HepG2 (cell line): ENCODE results near the gene COL27A1. TPM values are rescaled to one million over a fixed set of nuclear protein-coding genes. Genes with fewer than 3 reads are reported as not detected.
A peak's percentile ranks its signal among the peaks of the same experiment; 100 is the strongest.

Experiments used
- CEBPZ ChIP-seq: IDR thresholded peaks from 2 replicates; pipeline ENCODE4 v1.6.1; 2012; ENCODE audit warnings: low read length, improper control_type of control experiment
- HDAC2 ChIP-seq: sonication (generic); formaldehyde crosslinking; IDR thresholded peaks from 2 replicates; pipeline ENCODE4 v1.4.0; 2020; ENCODE audit warnings: missing genetic modification reagents
- KAT2B ChIP-seq: fragments of 150-350 bp; IDR thresholded peaks from 2 replicates; pipeline ENCODE4 v1.6.1; 2014; ENCODE audit warnings: low read depth, low read length, borderline replicate concordance
- NRL ChIP-seq: sonication (generic); formaldehyde crosslinking; IDR thresholded peaks from 2 replicates; pipeline ENCODE4 v1.5.0; 2020; ENCODE audit warnings: missing genetic modification reagents, mild to moderate bottlenecking, moderate library complexity, borderline replicate concordance
- POGK ChIP-seq: sonication (generic); formaldehyde crosslinking; conservative IDR thresholded peaks from 2 replicates; pipeline ENCODE4 v1.8.0; 2022; ENCODE audit warnings: mild to moderate bottlenecking, moderate library complexity, missing genetic modification reagents
- RORA ChIP-seq: sonication (generic); formaldehyde crosslinking; IDR thresholded peaks from 2 replicates; pipeline ENCODE4 v1.5.0; 2020; ENCODE audit warnings: mild to moderate bottlenecking, missing genetic modification reagents, moderate library complexity
- SOX6 ChIP-seq, 2 experiments: fragments of 450-650 bp in 1 of 2; sonication (generic) in 1 of 2; formaldehyde crosslinking in 1 of 2; IDR thresholded peaks; 2 replicates each; pipeline versions ENCODE4 v1.4.0 to v1.6.1; 2017 to 2020; ENCODE audit warnings: antibody characterized with exemption in 1 of 2, mild to moderate bottlenecking in 1 of 2, missing genetic modification reagents in 1 of 2
- THAP11 ChIP-seq: IDR thresholded peaks from 2 replicates; pipeline ENCODE4 v1.6.1; 2016; ENCODE audit warnings: missing biosample characterization, missing genetic modification reagents
- USF2 ChIP-seq, 2 experiments: sonication (generic) in 1 of 2; formaldehyde crosslinking in 1 of 2; IDR thresholded peaks; 2 replicates each; pipeline versions ENCODE4 v1.5.1 to v1.6.1; 2011 to 2020; ENCODE audit warnings: borderline replicate concordance in 1 of 2, low read depth in 1 of 2, low read length in 1 of 2, mild to moderate bottlenecking in 1 of 2, missing genetic modification reagents in 1 of 2, moderate library complexity in 1 of 2
- ZBTB3 ChIP-seq: sonication (generic); formaldehyde crosslinking; IDR thresholded peaks from 2 replicates; pipeline ENCODE4 v1.4.0; 2020; ENCODE audit warnings: low read depth, mild to moderate bottlenecking, moderate library complexity, missing genetic modification reagents, borderline replicate concordance
- ZFP37 ChIP-seq: sonication (generic); formaldehyde crosslinking; IDR thresholded peaks from 2 replicates; pipeline ENCODE4 v1.4.0; 2020; ENCODE audit warnings: missing genetic modification reagents, borderline replicate concordance
- ZNF232 ChIP-seq: sonication (generic); formaldehyde crosslinking; IDR thresholded peaks from 2 replicates; pipeline ENCODE4 v1.4.0; 2020; ENCODE audit warnings: missing genetic modification reagents, borderline replicate concordance
- ZNF44 ChIP-seq: sonication (generic); formaldehyde crosslinking; IDR thresholded peaks from 2 replicates; pipeline ENCODE4 v1.5.1; 2020; ENCODE audit warnings: mild to moderate bottlenecking, missing genetic modification reagents
- ZNF607 ChIP-seq: sonication (generic); formaldehyde crosslinking; IDR thresholded peaks from 2 replicates; pipeline ENCODE4 v1.5.1; 2020; ENCODE audit warnings: missing genetic modification reagents, mild to moderate bottlenecking, borderline replicate concordance
- ZNF644 ChIP-seq: IDR thresholded peaks from 2 replicates; pipeline ENCODE4 v1.6.1; 2016; ENCODE audit warnings: low read depth
- ZNF703 ChIP-seq: sonication (generic); formaldehyde crosslinking; IDR thresholded peaks from 2 replicates; pipeline ENCODE4 v1.5.1; 2020; ENCODE audit warnings: missing genetic modification reagents, mild to moderate bottlenecking, moderate library complexity, borderline replicate concordance
- ZSCAN12 ChIP-seq: sonication (generic); formaldehyde crosslinking; IDR thresholded peaks from 2 replicates; pipeline ENCODE4 v1.9.0; 2021; ENCODE audit warnings: mild to moderate bottlenecking, missing genetic modification reagents
- ZSCAN9 ChIP-seq: IDR thresholded peaks from 2 replicates; pipeline ENCODE4 v1.6.1; 2016; ENCODE audit warnings: borderline replicate concordance
- polyA plus RNA-seq, 8 experiments: library from polyadenylated mRNA; depleted of rRNA in 3 of 8; stranded (reverse) in 7 of 8; unstranded in 1 of 8; fragments of >200 nt; fragmentation: Illumina TruSeq in 4 of 8; extraction: Trizol in 4 of 8; gene quantifications; 2 replicates each; pipeline versions ENCODE4 v1.2.1 to v1.2.3, GENCODE V29; 2011 to 2016; ENCODE audit warnings: low read depth in 4 of 8, missing spikeins in 1 of 8, mixed read lengths in 1 of 8; ENCODE audit not compliant: insufficient read depth in 1 of 8
- total RNA-seq, 5 experiments: library from RNA; depleted of rRNA; stranded (reverse); fragments of >200 nt; fragmentation: Illumina TruSeq; extraction: Trizol; gene quantifications; 2 replicates each; pipeline ENCODE4 v1.2.3, GENCODE V29; 2016; ENCODE audit warnings: low read depth in 1 of 5
- TF ChIP-seq, protein P1 (sequence below): sonication (generic); formaldehyde crosslinking; IDR thresholded peaks from 2 replicates; pipeline ENCODE4 v1.4.0; 2020; ENCODE audit warnings: low read depth, mild to moderate bottlenecking, missing genetic modification reagents

The COL27A1 gene
- total and polyA plus RNA-seq, 2 of the 13 experiments (the other 11 are each of a cell fraction or from before 2014, with no cell fraction given) = 71.3 to 89.1 TPM

DNA sequence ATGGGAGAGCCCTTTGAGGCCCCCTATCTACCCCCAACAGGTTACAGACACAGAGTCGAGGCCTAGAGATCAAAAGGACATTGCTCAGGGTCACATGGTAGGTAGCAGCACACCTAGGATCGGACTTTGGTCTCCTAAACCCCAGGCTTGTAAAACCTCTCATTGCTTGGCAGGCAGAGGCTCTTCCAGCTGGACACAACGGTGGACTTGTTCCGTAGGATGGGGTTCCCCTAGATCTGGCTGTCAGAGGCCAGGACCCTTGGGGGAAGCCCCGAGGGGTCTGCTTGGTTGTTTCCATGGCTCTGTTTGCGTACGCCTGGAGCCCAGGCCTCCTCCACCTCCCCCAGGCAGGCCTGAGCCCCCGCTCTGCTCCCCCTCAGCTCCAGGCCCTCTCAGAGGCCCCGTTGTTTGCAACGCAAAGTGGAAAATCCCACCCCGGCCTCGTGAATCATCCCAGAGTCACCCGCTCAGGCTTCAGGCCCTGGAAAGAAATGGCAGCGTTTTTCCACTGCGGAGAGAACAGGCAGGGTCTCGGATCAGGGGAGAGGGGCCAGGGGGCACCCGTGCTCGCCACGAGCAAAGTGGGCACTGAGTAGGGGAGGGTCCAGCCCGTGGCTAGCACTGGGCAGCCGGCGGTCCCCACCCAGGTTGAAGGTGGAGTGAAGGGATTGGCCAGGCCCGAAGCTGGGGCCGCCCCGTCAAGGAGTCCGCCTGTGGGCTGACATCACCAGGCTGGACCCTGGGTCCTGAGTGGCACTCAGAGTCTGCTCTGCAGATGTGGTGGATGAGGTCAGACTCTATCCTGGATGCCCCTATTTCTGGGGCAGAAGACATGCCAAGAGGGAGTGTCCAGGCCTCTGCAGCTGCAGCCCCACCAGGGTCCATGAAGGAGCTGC lies 19.8 kb downstream of the COL27A1 start (continued):
- TF ChIP-seq, protein P1, sequence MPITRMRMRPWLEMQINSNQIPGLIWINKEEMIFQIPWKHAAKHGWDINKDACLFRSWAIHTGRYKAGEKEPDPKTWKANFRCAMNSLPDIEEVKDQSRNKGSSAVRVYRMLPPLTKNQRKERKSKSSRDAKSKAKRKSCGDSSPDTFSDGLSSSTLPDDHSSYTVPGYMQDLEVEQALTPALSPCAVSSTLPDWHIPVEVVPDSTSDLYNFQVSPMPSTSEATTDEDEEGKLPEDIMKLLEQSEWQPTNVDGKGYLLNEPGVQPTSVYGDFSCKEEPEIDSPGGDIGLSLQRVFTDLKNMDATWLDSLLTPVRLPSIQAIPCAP = no peak
- TF ChIP-seq HDAC2 (CRISPR knock-in tag) (peak; percentile 62), ZFP37 (CRISPR knock-in tag) (0 out of 2 replicates have a peak, but pooled peaks have one; percentile 51), ZNF703 (no peak; the same call in 1 of the 2 replicates), THAP11 (CRISPR knock-in tag) (no peak), ZNF44 (0 out of 2 replicates have a peak, but pooled peaks have one; percentile 32), ZSCAN12 (CRISPR knock-in tag) (no peak), POGK (CRISPR knock-in tag) (no peak), ZNF232 (CRISPR knock-in tag) (peak; percentile 59; the same call in 1 of the 2 replicates), CEBPZ (no peak), KAT2B (no peak), ZBTB3 (CRISPR knock-in tag) (no peak), NRL (peak; percentile 86; the same call in 1 of the 2 replicates), ZSCAN9 (peak; percentile 40; the same call in 1 of the 2 replicates), RORA (CRISPR knock-in tag) (no peak), SOX6 (IDR thresholded peaks at IDR 0.05) (no peak), SOX6 (CRISPR knock-in tag; IDR thresholded peaks at IDR 0.05) (peak; percentile 80), ZNF607 (CRISPR knock-in tag) (peak; percentile 70; the same call in 1 of the 2 replicates), ZNF644 (CRISPR knock-in tag) (no peak), USF2 (IDR thresholded peaks at IDR 0.05; ENCODE audit: low read depth, low read length) (peak; percentile 72), USF2 (CRISPR knock-in tag; IDR thresholded peaks at IDR 0.05; ENCODE audit: borderline replicate concordance) (peak; percentile 82)
